Measurements from ENCODE around the gene NHERF2.

Gene NHERF2

DNA sequence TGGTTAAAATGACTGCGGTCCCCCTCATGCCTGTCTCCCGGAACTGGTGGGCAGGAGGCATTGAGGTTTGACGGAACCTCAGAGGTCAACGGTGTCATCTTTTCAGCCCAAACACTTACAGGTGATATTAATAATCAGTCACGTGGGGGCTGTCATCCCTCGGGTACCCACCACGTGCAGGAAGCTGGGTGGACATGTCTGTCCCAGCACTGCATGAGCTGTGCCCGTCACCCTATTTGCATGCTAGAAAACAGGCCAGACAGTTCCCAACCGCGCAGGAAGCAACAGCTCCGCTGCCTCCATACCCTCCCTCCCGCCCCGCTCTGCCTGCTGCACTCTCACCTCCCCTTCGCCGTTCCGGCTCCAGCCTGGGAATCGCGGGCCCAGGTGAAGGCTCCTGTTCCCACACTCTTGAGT is 35.6 kb upstream of the NHERF2 start:
- DNase-seq (ENCODE audit: low read depth): no peak

DNA sequence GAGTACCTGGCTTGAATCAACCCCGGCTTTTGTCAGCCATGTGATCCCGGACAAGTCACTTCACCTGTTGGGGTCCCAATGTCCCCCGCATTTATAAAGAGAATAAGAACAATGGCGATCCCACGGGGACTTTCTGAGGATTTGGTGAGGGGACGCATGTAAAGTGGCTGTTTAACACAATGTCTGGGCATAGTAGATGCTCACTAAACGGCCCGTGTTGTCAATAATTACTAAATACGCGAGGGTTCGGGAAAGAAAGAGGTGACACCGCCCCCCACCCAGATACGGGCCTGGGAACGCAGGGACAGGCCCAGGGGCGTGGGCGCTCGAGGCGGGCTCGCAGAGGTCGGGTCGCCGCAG is 35.1 kb upstream of the NHERF2 start:
- DNase-seq (ENCODE audit: low read depth): no peak

DNA sequence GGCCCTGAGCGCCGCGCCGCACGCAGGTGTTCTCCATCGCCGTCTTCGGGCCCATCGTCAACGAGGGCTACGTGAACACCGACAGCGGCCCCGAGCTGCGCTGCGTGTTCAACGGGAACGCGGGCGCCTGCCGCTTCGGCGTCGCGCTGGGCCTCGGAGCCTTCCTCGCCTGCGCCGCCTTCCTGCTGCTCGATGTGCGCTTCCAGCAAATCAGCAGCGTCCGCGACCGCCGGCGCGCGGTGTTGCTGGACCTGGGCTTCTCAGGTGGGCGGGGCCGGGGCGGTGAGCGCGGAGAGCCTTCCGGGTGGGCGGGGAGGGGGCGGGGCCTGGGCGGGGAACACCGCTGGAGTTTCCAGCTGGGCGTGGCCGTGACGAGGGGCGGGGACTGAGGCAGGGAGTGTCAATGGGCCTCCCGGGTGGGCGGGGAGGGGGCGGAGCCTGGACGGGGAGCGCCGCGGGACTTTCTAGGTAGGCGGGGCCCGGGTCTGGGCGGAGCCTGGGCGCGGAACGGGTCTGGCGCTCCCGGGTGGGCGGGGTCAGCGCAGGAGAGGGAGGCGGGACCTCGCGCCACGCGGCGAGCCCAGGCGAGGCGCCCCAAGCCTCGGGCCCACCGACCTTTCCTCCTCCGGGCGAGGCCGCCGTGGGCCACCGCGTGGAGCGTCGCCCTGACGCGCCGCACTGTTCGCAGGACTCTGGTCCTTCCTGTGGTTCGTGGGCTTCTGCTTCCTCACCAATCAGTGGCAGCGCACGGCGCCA is 34.6 kb upstream of the NHERF2 start:
- no peak for DNase-seq (ENCODE audit: low read depth)

DNA sequence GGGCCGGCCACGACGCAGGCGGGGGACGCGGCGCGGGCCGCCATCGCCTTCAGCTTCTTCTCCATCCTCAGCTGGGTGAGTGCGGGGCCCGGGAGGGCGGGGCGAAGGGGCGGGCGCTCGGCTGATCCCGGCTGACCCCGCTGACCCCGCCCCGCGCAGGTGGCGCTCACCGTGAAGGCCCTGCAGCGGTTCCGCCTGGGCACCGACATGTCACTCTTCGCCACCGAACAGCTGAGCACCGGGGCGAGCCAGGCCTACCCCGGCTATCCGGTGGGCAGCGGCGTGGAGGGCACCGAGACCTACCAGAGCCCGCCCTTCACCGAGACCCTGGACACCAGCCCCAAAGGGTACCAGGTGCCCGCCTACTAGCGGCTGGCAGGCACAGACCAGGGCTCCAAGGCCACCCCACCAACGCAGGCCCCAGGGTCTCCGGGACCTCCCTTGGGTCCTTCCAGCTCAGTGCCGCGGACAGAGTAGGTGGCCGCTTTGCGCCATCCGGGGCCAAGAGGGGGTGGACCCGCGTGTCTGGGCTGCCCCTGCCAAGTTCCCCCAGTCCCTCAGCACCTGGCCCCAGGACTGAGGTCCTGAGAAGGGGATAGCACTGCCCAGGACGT is 33.9 kb upstream of the NHERF2 start:
- DNase-seq (ENCODE audit: low read depth): no peak

DNA sequence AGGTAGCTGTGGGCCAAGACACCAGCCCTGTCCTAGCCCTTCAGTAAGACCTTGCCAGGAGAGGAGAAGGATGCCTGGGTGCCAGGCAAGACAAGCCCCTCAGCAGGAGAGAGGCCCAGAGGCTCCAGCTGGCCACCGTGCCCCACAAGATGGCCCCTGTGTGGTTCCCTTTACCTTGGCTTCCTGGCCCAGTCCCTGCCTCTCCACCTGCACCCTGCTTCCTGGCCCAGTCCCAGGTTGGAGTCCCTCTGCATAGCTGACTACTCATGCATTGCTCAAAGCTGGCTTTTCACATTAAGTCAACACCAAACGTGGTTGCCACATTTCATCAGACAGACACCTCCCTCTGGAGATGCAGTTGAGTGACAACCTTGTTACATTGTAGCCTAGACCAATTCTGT is 33.0 kb upstream of the NHERF2 start:
- DNase-seq (ENCODE audit: low read depth): no peak

DNA sequence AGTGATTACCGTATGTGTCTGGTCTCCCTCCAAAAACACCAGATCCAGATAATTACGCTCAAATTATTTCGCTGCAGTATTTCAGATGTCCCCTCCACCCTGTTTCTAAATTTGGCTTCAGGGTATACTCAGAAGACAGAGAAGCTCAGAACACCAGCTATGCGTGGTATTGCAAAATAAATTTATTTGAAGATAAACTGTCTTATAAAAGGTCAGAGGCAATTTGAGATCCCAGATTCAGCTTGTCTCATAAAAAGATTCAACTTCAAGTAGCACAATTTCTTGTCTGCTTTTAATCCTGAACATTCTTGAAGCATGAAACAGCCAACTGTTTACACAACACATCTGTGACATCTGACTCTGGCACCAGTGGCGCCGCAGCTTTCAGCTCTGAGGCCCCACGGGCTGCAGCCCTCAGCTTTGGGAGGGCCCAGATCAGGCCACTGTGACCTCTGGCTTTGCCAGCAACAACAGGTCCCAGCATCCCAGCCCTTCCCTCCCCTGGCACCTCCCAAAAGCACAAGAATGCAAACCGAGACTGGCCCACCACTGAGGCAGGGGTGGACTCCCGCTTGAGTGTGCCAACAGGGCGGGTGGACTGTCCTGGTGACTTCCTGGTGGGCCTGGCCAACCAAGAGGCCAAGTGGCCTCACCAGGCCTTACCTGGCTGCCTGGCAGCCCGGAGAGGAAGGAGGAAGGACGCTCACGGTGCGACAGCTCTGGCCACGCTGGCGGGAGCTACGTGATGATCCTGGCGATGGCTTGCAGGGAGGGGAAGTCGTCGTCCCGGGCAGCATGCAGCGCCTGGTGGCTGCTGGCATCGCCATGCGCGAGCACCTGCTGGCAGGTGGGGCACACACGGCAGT is 29.0 kb upstream of the NHERF2 start:
- DNase-seq (ENCODE audit: low read depth): no peak

DNA sequence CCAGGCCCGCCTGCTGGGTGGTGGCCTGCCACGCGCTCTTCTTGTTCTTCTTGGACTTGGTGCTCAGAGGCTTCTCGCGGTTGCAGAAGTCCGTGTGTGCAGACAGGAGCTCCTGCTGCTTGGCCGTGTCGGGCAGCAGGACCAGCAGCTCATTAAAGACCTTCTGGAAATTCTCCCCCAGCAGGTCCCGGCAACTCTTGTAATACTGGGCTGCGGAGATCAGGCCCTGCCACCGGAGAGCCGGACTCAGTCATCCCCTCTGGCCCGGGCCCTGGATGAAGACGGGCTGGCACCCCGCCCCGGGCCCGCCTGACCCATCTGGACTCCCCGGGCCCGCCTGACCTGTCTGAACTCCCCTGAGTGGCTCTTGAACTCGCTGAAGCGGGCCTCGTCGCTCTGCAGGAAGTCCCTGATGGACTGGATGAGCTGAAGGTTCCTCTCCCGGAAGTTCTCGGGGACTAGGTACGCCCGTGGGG is 28.3 kb upstream of the NHERF2 start:
- no peak for DNase-seq (ENCODE audit: low read depth)

DNA sequence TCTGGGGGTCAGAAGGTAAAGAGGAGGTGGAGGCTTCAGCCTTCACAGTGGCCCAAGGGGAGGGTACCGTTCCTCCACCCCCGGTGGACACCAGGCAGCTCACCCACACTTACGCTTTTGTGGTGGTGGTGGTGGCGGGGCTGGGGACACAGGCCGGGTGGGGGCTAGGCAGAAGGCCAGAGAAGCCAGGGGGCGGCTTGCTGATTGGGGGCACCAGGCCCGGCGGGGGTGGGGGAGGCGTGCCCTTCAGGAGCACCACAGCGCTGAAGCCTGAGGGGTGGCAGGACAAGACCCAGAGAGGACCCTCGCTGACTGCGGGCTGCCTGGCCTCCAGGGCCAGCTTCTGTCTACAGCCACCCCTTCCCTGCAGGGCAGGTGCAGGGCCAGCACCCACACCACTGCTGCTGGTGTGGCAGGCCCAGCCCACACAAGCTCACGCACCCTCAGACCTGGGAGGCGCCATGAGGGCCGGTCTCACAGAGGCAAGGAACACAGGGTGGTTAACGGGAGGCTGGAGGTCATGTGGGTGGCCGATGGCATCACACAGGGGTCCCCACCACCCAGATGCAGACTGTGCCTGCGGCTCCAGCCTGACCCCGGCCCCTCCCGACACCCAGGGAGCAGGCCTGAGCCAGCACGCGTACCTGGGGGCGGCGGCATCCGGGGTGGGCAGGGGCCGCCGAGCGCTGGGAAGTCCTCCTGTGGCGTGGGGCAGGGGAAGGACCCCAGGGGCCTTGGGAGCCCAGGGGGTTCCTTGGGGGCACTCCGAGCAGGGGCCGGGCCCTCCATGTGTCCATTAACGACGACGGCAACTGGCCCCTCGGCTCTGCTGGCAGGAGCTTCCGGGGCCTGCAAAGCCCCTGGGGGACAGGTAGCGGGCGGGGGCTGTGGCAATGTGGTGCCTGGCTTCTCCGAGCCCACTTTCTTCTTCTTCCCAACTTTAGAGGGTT is 27.6 kb upstream of the NHERF2 start:
- DNase-seq (ENCODE audit: low read depth): no peak

DNA sequence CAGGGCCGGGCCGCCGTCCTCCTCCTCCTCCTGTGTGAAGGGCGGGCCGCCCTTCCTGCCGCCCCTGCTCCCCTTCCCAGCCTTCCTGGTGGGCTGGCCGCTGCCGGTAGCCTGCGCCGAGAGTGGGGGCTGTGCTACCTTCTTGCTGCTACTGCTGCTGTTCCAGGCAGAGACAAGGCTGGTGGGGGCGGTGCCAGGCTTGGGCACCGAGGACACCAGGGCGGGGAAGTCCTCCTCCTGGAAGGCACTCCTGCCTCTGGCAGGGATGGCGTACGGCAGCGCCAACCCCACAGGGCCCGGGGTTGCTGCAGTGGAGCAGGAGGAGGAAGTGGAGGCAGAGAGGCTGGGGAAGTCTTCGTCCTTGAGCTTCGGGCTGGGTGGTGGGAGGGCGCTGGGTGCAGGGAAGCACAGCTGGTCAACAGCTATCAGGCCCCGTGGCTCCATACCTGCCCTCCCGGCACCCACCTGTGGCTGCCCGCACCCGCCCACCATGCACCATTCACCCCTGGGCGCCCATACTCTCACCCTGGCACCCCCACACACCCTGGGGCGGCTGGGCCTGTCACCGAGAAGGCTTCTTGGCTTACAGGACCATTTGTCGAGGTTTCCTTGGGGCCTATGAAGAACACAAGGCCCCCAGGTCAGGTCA is 26.7 kb upstream of the NHERF2 start:
- no peak for DNase-seq (ENCODE audit: low read depth)

DNA sequence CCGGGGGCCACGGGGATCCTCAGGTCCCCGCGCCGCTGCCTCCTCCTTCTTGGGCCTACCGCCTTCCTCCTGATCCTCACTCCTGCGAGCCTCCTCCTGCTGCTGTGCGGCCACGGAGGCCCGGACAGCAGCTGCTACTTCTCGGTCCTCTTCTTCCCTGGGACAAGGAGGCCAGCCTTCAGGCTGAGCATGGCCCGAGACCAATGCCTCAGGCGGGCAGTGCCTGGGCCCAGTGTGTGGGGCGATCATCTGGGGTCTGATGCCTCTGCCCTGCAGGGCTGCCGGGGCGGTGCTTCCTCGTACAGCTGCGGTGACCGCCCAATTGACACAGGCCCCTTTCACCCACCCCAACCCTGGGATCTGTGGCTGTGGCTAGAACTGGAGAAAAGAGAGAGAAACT is 25.7 kb upstream of the NHERF2 start:
- no peak for DNase-seq (ENCODE audit: low read depth)

DNA sequence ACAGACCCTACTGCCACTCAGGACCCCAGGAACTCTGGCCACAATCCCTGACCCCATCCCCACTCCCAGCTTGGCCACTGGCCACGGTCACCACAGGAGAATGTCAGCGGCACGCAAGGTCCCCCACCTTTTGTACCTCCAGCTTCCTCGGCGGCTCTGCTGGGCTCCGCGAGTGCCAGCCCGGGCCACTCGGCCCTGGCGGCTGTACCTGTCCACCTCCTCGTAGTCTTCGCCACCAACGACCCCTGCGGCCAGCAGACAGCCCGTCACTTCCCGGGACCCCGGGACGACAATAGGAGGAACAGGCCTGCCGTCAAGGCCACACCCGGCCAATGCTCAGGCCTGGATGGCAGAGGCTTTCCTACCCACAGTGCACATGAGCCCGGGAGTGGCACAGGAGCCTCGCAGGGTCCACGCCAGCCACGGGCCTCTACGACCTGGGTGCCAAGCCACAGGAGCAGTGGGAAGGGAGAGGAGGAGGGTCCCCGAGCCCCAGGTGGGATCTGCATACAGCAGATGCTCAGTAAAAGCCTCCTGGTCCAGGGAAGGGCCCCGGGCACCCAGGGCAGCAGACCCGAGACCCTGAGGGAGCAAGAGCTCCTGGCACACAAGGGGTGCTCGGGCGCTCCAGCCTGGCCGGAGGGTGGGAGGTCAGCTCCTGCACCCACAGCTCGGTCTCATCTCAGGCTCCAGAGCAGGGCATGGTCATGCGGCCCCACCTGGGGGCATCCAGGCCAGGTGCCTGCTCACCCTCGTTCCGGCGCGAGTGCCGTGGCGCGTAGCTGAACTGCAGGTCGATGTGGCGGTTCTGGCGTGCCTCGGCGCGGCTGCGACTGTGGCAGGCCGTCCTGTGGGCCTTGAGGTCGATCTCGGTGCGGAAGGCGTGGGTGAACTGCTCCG is 25.0 kb upstream of the NHERF2 start:
- DNase-seq (ENCODE audit: low read depth): no peak

DNA sequence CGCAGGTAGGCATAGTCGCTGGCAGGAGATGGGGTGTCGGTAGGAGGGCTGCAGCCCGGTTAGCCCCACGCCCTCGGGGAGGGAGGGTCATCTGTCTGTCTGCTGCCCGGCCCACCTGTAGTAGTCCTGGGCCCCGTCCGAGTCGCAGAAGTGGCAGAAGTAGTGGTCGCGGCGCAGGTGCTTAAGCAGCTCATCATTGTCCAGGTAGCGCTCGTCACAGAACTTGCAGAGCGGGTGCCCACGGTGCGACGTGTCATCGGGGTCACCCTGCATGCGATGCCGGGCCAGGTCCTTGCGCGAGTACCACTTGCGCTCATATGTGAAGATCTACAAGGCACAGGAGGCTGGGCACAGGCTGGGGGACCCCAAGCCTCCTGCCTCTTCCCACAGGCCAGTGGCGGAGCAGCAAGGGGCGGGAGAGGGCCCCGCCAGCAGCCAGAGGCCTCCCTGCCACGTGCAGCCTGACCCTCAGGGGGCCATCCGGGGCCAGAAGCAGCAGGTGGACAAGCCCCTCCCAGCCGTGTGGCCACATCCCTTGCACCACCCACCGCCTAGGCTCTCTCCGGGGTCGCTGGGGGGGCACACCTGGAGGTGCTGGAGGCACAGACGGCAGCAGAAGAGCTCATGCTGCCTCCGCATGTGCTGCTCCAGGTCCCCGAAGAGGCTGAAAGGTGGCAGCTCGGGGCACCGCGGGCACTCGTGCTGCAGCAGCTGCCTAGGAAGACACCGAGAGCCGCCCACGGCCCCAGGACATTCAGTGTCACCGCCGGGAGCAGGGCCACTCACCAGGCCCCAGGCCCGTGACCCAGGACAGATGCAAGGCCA is 24.1 kb upstream of the NHERF2 start:
- DNase-seq (ENCODE audit: low read depth): no peak

DNA sequence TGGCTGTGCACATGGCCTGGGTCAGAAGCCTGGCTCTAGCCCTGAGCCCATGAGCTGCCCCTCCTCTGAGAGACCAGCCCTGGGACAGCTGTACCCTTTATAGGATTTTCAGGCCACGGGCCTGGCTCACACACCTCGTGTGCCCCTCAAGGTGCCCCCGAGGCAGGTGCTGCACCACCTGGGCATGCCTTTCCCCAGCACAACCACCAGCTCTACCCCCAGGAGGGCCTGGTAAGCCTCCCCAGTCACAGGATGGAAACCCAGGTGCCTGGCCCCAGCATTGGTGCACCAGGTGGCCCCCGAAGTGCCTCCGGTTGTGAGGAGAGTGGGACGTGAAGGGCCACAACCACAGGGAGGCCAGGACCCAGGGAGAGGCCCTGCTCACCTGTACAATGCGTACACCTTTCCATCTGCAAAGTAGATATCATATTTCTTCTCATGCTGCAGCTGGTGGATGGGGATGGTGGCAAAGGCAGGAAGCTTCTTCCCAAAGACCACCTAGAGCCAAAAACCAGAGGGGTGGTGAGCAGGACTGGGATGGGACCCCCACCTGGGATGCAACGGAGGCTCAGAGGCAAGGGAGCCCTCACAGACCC is 23.4 kb upstream of the NHERF2 start:
- DNase-seq (ENCODE audit: low read depth): no peak

DNA sequence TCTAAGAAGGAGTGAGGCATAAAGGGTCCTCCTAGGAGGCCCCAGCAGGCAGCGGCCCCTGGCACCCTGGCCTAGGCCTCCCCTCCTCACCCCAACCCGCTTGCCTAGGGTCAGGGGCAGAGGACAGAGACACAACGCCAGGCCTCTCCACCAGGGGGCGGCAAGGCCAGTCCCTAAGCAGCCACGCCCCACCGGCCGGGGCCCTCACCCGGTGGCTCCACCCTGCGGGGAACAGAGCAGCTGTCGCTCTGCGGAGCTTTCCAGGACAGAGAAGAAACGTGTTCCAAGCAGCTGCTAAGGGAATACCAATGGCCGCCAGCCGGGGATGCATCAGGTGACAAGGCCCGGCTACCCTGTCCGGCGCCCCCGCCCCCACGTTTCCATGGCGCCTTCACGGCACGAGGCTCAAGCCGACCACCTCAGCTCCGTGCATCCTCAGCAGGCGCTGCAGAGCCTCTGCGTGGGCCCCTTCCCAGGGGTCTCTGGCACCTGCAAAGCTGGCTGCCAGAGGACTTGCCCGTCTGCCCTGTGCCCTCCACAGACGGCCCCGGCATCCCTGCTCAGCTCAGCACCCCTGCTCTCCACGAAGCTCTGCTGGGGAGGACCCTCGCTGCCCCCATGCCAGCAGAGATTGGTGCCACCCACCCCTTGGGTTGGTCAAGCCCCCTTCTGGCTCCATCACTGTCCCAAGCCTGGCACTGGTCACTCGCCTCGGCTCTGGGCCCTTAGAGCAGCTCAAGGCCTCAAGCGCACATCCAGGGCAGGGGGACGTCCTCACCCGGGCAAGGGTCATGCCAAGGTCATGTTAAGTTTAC is 22.7 kb upstream of the NHERF2 start:
- DNase-seq (ENCODE audit: low read depth): no peak

DNA sequence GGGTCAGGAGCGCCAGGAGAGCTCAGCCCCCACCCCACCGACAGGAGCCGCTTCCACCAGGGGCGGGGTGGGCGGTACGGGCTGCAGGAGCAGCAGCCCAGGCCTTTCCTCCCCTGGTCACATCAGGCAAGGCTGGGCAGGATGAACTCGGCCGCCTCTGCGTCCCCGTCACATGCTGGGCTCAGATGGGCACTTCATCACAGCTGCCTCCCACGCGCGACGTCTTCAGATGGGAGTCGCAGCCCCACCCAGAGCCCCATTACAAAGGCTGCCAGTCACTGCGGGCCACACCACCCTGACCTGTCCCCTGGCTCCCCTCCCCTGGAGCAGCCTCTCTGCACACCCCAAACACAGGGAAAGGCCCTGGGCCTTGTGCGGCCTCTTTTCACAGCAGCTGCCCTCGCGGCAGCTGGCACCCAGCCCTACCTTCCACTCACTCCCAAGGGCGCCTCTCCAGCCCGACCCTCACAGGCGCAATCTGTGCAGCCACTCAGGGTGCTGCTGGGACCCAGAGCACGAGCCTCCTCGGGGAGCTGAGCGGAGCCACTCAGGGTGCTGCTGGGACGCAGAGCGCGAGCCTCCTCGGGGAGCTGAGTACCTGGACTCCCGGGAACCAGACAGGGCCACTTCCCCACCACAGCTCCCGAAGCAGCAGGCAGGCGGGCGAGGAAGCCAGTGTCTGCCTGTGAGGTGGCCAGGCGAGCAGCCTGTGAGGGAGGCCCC is 21.7 kb upstream of the NHERF2 start:
- DNase-seq (ENCODE audit: low read depth): no peak

DNA sequence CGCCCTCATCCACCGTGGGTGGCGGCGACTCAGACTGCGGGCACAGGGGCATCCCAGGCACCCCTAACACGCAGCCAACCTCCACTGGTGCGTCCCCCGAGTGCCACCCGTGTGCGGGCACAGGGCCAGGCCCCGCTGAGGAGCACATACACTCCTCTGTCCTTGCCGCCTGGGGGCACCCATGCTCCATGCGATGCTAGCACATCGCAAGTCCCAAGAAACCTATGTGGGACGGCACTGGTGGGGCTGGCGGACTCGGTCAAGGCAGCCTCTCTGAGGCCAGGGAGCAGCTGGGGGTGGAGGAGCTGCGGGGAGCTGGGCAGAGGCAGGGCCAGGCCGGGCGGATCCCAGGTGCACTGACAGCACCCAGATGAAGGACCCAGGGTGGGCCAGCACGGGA is 21.1 kb upstream of the NHERF2 start:
- DNase-seq (ENCODE audit: low read depth): no peak

DNA sequence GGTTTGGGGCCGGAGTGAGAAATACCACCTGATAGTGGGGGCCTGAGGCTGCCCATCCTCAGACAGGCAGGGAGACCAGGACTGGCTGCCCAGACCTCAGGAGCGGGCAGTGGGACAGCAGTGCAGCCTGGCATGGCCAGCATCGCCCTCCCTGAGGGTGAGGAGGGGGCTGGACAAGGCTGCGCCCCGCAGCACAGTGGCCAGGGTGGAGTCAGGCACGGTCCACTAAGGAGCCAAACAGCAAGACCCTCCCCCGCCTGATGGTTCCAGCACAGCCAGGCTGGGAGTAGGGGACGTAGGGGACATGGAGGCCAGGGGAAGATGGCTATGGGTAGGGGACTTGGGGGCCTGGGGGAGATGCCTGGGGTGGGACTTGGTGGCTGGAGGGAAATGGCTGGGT is 20.4 kb upstream of the NHERF2 start:
- DNase-seq (ENCODE audit: low read depth): no peak
